Liver (tissue), 3 donors: ENCODE results near the gene TMC2.

Experiments used
- CTCF ChIP-seq: fragments of 150-350 bp; IDR thresholded peaks from 2 replicates; pipeline ENCODE4 v1.5.1; 2017; ENCODE audit warnings: improper control_type of control experiment, low read depth, low read length; ENCODE audit not compliant: missing input control
- FOXA1 ChIP-seq: IDR thresholded peaks from 2 replicates; pipeline ENCODE4 v1.6.1; 2016; ENCODE audit warnings: antibody characterized with exemption
- GABPA ChIP-seq, 2 donors: IDR thresholded peaks in 1 of 2; conservative IDR thresholded peaks in 1 of 2; 2 replicates each; pipeline ENCODE4 v1.6.1; 2016; ENCODE audit warnings: antibody characterized with exemption in 2 of 2, mild to moderate bottlenecking in 1 of 2, moderate library complexity in 1 of 2
- JUND ChIP-seq, 2 donors: IDR thresholded peaks; 2 replicates each; pipeline ENCODE4 v1.6.1; 2016; ENCODE audit warnings: antibody characterized with exemption in 2 of 2
- MAX ChIP-seq: IDR thresholded peaks from 2 replicates; pipeline ENCODE4 v1.6.1; 2016; ENCODE audit warnings: antibody characterized with exemption
- RAD21 ChIP-seq, 2 donors: IDR thresholded peaks; 2 replicates each; pipeline ENCODE4 v1.6.1; 2016; ENCODE audit warnings: antibody characterized with exemption in 2 of 2, mild to moderate bottlenecking in 2 of 2
- SP1 ChIP-seq: IDR thresholded peaks from 2 replicates; pipeline ENCODE4 v1.6.1; 2018; ENCODE audit warnings: antibody characterized with exemption, mild to moderate bottlenecking
- TAF1 ChIP-seq: conservative IDR thresholded peaks from 2 replicates; pipeline ENCODE4 v1.6.1; 2016; ENCODE audit warnings: antibody characterized with exemption, mild to moderate bottlenecking
- YY1 ChIP-seq: IDR thresholded peaks from 2 replicates; pipeline ENCODE4 v1.6.1; 2016; ENCODE audit warnings: antibody characterized with exemption, mild to moderate bottlenecking
- TF ChIP-seq, protein P1 (sequence below): IDR thresholded peaks from 2 replicates; pipeline ENCODE4 v1.6.1; 2016; ENCODE audit warnings: antibody characterized with exemption, mild to moderate bottlenecking
- donor health status: healthy.
- donor health status: healthy.

DNA sequence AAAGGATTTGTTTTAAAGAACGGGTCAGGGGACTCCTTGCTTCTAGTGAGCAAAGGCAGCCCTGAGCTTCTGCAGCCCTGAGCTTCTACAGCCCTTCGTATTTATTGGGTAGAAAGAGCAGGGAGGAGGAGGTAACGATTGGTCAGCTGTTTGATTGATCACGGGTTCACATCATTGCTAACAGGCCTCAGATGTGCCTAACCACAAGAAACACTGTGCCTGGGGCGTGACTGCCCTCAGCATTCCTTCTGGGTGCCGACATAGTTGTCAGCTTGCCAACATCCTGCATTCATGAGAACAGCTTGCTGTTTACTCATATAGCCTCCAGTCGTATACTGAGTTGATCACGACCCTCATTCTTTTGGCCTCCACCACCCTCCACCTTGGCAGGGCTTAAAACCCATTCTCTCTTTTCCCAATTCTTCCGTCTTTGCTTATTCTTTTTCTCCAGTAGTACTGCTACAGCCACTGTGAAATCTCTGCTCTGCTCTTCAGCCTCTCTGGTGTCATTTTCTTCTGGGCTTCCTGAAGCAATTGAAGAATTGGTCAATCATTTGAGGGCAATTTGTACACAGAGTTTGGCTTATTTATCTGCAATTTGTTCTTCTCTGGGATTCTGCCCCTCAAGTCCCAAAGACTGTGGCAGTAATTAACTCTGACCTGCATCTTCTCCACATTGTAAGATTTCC is 90.6 kb downstream of the TMC2 start:
- TF ChIP-seq CTCF: no peak
- no peak for TF ChIP-seq FOXA1
- TF ChIP-seq, protein P1, sequence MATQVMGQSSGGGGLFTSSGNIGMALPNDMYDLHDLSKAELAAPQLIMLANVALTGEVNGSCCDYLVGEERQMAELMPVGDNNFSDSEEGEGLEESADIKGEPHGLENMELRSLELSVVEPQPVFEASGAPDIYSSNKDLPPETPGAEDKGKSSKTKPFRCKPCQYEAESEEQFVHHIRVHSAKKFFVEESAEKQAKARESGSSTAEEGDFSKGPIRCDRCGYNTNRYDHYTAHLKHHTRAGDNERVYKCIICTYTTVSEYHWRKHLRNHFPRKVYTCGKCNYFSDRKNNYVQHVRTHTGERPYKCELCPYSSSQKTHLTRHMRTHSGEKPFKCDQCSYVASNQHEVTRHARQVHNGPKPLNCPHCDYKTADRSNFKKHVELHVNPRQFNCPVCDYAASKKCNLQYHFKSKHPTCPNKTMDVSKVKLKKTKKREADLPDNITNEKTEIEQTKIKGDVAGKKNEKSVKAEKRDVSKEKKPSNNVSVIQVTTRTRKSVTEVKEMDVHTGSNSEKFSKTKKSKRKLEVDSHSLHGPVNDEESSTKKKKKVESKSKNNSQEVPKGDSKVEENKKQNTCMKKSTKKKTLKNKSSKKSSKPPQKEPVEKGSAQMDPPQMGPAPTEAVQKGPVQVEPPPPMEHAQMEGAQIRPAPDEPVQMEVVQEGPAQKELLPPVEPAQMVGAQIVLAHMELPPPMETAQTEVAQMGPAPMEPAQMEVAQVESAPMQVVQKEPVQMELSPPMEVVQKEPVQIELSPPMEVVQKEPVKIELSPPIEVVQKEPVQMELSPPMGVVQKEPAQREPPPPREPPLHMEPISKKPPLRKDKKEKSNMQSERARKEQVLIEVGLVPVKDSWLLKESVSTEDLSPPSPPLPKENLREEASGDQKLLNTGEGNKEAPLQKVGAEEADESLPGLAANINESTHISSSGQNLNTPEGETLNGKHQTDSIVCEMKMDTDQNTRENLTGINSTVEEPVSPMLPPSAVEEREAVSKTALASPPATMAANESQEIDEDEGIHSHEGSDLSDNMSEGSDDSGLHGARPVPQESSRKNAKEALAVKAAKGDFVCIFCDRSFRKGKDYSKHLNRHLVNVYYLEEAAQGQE: no peak
- no peak for TF ChIP-seq TAF1
- no peak for TF ChIP-seq SP1
- no peak for TF ChIP-seq RAD21 (IDR thresholded peaks at IDR 0.05)
- TF ChIP-seq YY1: no peak
- no peak for TF ChIP-seq GABPA (IDR thresholded peaks at IDR 0.05 in 1 of 2, conservative IDR thresholded peaks at IDR 0.05 in 1 of 2)
- TF ChIP-seq JUND (IDR thresholded peaks at IDR 0.05): no peak
- no peak for TF ChIP-seq MAX
